ENCODE results near the gene P2RX6.

The P2RX6 gene

DNA sequence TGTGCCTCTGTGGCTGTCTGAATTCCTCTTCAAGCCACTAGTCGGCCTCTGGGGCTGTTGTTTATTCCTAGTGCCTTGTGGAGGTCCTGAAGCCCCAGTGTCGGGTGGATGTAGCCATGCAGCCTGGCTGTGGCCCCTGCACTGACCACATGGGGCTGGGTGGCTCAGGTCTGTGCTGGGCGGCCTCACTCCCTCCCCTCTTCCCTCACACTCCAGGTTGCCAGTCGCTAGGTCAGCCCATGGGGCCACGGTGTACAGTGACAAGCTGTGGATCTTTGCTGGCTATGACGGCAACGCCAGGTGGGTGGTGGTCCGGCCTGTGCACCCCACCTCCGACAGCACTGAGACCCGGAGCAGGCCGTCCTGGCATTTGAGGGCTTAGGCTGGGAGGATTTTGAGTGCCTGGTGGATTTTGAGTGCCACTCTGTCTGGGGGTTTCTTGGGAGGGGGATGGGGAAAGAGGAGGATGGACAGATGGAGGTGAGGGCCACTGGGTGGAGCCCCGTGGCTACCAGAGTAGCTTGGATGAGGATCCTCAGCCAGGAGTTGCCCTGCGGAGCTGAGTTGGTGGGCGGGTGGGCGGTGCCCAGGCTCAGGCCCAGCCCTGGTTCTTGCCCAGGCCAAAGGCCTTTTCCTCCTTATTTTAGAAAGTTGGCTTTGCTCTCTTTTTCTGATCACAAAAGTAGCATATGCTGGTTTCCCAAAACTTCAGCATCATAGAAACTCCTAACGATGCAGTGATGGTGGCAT, 26.2 kb upstream of the P2RX6 start:
- H3K4me3 ChIP-seq (ENCODE audit: low read depth, low read length): no peak overlapping the region
- TF ChIP-seq, protein P1, sequence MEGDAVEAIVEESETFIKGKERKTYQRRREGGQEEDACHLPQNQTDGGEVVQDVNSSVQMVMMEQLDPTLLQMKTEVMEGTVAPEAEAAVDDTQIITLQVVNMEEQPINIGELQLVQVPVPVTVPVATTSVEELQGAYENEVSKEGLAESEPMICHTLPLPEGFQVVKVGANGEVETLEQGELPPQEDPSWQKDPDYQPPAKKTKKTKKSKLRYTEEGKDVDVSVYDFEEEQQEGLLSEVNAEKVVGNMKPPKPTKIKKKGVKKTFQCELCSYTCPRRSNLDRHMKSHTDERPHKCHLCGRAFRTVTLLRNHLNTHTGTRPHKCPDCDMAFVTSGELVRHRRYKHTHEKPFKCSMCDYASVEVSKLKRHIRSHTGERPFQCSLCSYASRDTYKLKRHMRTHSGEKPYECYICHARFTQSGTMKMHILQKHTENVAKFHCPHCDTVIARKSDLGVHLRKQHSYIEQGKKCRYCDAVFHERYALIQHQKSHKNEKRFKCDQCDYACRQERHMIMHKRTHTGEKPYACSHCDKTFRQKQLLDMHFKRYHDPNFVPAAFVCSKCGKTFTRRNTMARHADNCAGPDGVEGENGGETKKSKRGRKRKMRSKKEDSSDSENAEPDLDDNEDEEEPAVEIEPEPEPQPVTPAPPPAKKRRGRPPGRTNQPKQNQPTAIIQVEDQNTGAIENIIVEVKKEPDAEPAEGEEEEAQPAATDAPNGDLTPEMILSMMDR (IDR thresholded peaks at IDR 0.05; ENCODE audit: low read depth, low read length): no peak

DNA sequence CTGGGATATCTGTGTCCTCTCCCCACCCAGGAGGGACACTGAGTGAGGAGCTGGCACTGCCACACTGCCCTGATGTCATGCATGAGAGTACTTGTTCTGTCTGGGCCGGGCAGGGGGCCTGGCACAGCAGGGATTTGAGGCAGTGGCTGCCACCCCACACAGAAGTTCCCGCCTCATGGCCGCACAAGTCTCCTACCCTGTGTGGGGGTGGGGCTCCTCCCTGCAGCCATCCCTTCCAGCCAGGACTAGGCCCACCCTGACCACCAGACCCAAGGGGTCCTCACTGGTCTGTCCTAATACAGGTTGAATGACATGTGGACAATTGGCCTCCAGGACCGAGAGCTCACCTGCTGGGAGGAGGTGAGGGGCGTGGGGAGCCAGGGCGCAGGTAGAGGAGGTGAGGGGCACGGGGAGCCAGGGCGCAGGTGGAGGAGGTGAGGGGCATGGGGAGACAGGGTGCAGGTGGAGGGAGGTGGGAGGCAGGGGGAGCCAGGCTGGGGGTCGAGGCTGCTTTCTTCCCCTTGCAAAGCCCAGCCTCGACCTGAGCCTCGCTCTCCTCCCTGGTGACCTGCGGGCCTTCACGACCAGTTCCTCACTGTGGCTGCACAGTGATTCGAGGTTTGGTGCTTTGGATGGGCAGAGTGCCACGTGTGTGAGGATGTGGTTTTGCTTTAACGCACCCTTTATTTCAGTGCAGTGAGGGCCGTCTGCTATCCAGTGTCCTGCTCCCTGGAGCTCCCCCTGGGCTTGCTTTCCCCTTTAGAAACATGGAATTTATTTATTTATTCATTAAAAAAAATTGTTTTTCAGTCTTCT, 25.4 kb upstream of the P2RX6 start:
- H3K4me3 ChIP-seq (ENCODE audit: low read depth, low read length): no peak overlapping the region

DNA sequence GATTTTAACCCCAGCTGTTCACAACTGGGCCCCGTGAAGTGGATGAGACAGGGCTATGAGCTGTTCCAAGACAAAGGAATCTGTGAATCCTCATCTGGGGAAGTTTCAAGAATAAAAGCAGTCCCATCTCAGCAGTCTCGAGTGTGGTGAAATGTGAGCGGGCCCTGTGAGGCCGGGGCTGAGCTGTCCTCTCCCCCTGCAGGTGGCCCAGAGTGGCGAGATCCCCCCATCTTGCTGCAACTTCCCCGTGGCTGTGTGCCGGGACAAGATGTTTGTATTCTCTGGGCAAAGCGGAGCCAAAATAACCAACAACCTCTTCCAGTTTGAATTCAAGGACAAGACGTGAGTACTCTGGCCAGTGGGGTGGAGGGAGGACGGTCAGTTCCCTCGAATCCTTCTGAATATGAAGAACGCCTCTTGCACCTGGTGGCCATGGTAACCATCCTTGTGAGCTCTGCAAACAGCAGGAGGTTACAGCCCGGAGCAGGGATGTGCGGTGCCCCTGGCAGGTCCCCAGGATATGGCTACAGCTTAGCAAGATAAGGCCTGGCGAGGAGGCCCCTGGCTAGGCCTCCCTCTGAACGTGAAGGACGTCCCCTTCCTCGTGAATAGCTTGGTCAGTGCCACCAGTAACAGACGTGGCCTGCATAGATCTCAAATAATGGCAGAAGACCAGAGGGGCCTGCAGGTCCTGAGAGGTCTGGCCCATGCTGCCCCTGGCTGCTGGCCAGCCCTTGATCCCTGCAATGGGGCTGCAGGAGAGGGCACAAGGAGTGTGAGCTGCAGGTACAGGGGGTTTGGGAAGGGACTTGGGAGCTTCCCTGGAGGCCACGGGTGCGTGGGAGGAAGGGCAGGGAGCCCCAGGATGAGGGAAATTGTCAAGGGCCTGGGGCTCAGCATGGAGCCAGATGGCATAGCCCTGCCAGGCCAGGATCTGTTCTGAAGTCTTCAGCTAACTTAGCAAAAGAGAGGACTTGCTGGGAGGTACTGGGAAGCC, 24.5 kb upstream of the P2RX6 start:
- TF ChIP-seq, protein P1 (IDR thresholded peaks at IDR 0.05; ENCODE audit: low read depth, low read length): no peak
- H3K4me3 ChIP-seq (ENCODE audit: low read depth, low read length): no peak overlapping the region

More for the DNA sequence above, 25.4 kb upstream of the P2RX6 start:
- TF ChIP-seq, protein P1 (IDR thresholded peaks at IDR 0.05; ENCODE audit: low read depth, low read length): no peak

DNA sequence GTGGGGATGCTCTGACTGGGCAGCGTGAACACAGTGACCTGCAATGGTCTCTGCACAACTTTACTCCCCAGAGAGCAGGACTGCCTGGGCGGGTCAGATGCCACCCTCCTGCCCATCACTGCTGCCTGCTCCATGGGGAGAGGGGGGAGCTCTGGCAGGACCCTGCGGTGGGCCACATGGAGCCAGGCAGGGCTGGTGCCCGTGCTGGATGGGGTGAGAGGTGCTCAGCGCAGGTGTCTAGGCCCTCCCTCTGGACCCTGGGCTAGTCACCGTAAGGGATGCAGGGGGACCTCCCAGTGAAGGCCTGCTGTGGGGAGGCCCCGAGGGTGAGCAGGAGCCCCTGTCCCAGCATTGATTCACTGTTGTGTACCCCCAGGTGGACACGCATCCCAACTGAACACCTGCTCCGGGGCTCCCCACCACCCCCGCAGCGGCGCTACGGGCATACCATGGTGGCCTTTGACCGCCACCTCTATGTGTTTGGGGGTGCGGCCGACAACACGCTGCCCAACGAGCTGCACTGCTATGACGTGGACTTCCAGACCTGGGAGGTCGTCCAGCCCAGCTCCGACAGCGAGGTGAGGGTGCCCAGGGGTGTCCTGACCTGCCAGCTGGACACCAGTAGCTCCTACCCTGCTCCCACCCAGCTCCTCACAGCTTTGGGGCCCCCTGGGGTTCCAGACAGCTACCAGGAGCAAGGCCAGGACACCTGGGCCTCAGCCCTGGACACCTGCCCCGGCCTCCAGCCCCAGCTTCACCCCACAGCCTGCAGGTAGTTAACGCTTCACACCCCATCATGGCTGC, 23.5 kb upstream of the P2RX6 start:
- TF ChIP-seq, protein P1 (IDR thresholded peaks at IDR 0.05; ENCODE audit: low read depth, low read length): no peak

DNA sequence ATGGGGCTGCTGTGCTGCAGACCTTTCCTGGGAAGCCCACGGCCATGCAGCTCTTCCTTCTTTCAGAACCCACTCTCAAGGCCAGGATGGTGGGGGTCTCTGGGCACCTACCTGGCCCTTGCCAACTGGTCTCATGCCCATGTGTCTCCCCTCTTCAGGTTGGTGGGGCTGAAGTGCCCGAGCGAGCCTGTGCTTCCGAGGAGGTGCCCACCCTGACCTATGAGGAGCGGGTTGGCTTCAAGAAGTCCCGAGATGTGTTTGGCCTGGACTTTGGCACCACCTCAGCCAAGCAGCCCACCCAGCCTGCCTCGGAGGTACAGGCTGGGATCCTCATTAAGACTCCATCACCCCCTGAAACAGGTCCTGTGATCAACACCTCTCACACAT, 22.9 kb upstream of the P2RX6 start:
- TF ChIP-seq, protein P1 (IDR thresholded peaks at IDR 0.05; ENCODE audit: low read depth, low read length): no peak
- no peak overlapping the region for H3K4me3 ChIP-seq (ENCODE audit: low read depth, low read length)

More for the DNA sequence above, 23.5 kb upstream of the P2RX6 start:
- H3K4me3 ChIP-seq (ENCODE audit: low read depth, low read length): no peak overlapping the region

Data from WI38 (cell line).